ENCODE results near the gene LGR6. TPM values are rescaled to one million over a fixed set of nuclear protein-coding genes. Genes with fewer than 3 reads are reported as not detected.

LGR6 gene
- total and polyA plus RNA-seq, 2 of the 4 experiments (the other 2 are of a cell fraction): not detected

GRCh38 chr1:202252271-202252670 lies 58.7 kb downstream of the LGR6 start:
- Histone ChIP-seq H3K56ac (ENCODE audit: extremely low read depth, insufficient read depth, low read length) (no peak overlapping the region), H3K4ac (ENCODE audit: low read depth, low read length) (no peak overlapping the region), H2AK9ac (replicated peaks; ENCODE audit: low read depth, low read length, poor library complexity) (no peak overlapping the region), H3K14ac (replicated peaks; ENCODE audit: low read depth, low read length) (no peak overlapping the region), H4K20me1 (ENCODE audit: insufficient read depth, low read length) (no peaks in the 10 kb centered on the region), H3K27ac (ENCODE audit: insufficient read depth, low read length) (no peak overlapping the region), H2AK5ac (ENCODE audit: low read depth, low read length) (peak overlapping the region; percentile 21), H3K9me3 (ENCODE audit: control insufficient read depth, insufficient read depth, low read length) (peaks cover 4% of the 10 kb centered on the region; the same call in 1 of the 2 replicates), H3K9ac (ENCODE audit: low read depth, low read length) (no peak overlapping the region), H3K23ac (ENCODE audit: low read depth, low read length) (no peak overlapping the region), H2AFZ (replicated peaks; ENCODE audit: low read length, poor library complexity) (no peak overlapping the region), H2BK5ac (ENCODE audit: low read depth, low read length, poor library complexity, severe bottlenecking) (no peak overlapping the region), H4K5ac (ENCODE audit: low read depth, low read length) (no peak overlapping the region), H2BK15ac (ENCODE audit: low read depth, low read length) (no peak overlapping the region), H3K4me1 (ENCODE audit: control insufficient read depth, insufficient read depth, low read length) (peaks cover 10% of the 10 kb centered on the region), H4K91ac (ENCODE audit: insufficient read depth, low read depth, low read length) (no peak overlapping the region), H3K36me3 (ENCODE audit: control insufficient read depth, insufficient read depth, low read length) (no peaks in the 10 kb centered on the region), H3K27me3 (ENCODE audit: control insufficient read depth, insufficient read depth, low read length) (peaks cover 57% of the 10 kb centered on the region), H3K9me1 (ENCODE audit: insufficient read depth, low read length) (peaks cover 11% of the 10 kb centered on the region), H3K79me1 (ENCODE audit: low read depth in 1 of 2, low read length in 2 of 2) (no peaks in the 10 kb centered on the region), H3K4me2 (ENCODE audit: low read depth, low read length) (no peak overlapping the region), H3K18ac (ENCODE audit: low read depth, low read length) (no peak overlapping the region), H2BK120ac (ENCODE audit: low read depth, low read length) (no peak overlapping the region), H2BK20ac (ENCODE audit: low read depth, low read length) (no peak overlapping the region; the same call in 1 of the 2 replicates), H4K8ac (ENCODE audit: low read depth in 2 of 2, low read length in 2 of 2) (no peak overlapping the region), H3K4me3 (ENCODE audit: insufficient read depth, low read depth, low read length) (no peak overlapping the region)
- POLR2A ChIA-PET (ENCODE audit: unreplicated experiment): no interaction called here
- DNase-seq (no peak), ATAC-seq (ENCODE audit: low read depth) (no peak)
- in situ Hi-C loops (cut with MboI; ENCODE audit: low sequenced_read_pairs) (no loop called here), intact Hi-C loops (cut with micrococcal nuclease) (no loop called here), dilution Hi-C loops (cut with HindIII; ENCODE audit: low sequenced_read_pairs, unreplicated experiment) (no loop called here)
- no CpG with 5 or more reads among the region's 1 CpG for WGBS, 2 experiments (ENCODE audit: extremely low coverage in 2 of 2, insufficient read length in 1 of 2)
- TF ChIP-seq USF2 (IDR thresholded peaks at IDR 0.05; ENCODE audit: low read depth, low read length) (no peak), SMC3 (IDR thresholded peaks at IDR 0.05; ENCODE audit: low read depth, low read length) (no peak), CEBPB (IDR thresholded peaks at IDR 0.05; ENCODE audit: low read depth, low read length) (no peak), ELK1 (IDR thresholded peaks at IDR 0.05; ENCODE audit: borderline replicate concordance, low read depth, low read length) (no peak), MAZ (IDR thresholded peaks at IDR 0.05; ENCODE audit: borderline replicate concordance, low read depth, low read length) (no peak), RFX5 (IDR thresholded peaks at IDR 0.05; ENCODE audit: low read depth, low read length) (no peak), NFE2L2 (IDR thresholded peaks at IDR 0.05; ENCODE audit: low read depth, low read length) (no peak), RAD21 (IDR thresholded peaks at IDR 0.05; ENCODE audit: low read length) (no peak), MXI1 (IDR thresholded peaks at IDR 0.05; ENCODE audit: borderline replicate concordance, low read depth, low read length) (no peak), POLR2A (IDR thresholded peaks at IDR 0.05; ENCODE audit: low read depth, low read length) (no peak), RCOR1 (IDR thresholded peaks at IDR 0.05; ENCODE audit: insufficient replicate concordance, low read length) (no peak), BHLHE40 (IDR thresholded peaks at IDR 0.05; ENCODE audit: low read depth, low read length) (no peak), MAFK (IDR thresholded peaks at IDR 0.05; ENCODE audit: low read depth, low read length) (no peak), CTCF (conservative IDR thresholded peaks at IDR 0.05; ENCODE audit: low read depth, low read length) (no peak), FOS (IDR thresholded peaks at IDR 0.05; ENCODE audit: low read depth, low read length) (no peak), CHD1 (IDR thresholded peaks at IDR 0.05; ENCODE audit: low read depth, low read length) (no peak)
- no TSS peak for BruUV-seq (replicated peaks)
- CTCF ChIA-PET: no interaction called here
